ENCODE measurements around the gene AARS2.

GRCh38 chr6:44262467-44263353, 50.4 kb downstream of the AARS2 start:
- TF ChIP-seq CTCF (IDR thresholded peaks at IDR 0.05; ENCODE audit: low read depth, low read length, missing input control), result no peak
- no peak for TF ChIP-seq ZBTB33 (IDR thresholded peaks at IDR 0.05)
